Keratinocyte (primary cell): ENCODE measurements around the gene DPYSL4. TPM values are rescaled to one million over a fixed set of nuclear protein-coding genes. Genes with fewer than 3 reads are reported as not detected.

Experiments
- DNase-seq: peaks from one replicate; pipeline ENCODE4 v3.0.0-alpha.2; 2011; ENCODE audit warnings: low read depth, missing footprints, low spot score
- FAIRE-seq: peaks from 2 replicates; lab custom pipeline; 2011; peaks lifted over from hg19 to GRCh38; lab: Jason Lieb, UNC
- H2AFZ ChIP-seq: 2 replicates; pipeline ENCODE4 v1.6.0; 2012; ENCODE audit warnings: low read length, control low read depth, inconsistent platforms; ENCODE audit not compliant: control insufficient read depth
- H3K27ac ChIP-seq: 2 replicates; pipeline ENCODE4 v1.5.1; 2011; ENCODE audit warnings: low read length; ENCODE audit not compliant: control insufficient read depth, insufficient read depth
- H3K27me3 ChIP-seq: 3 replicates; pipeline ENCODE4 v1.6.0; 2011; ENCODE audit warnings: low read length; ENCODE audit not compliant: control insufficient read depth, insufficient read depth; ENCODE audit errors: extremely low read depth
- H3K36me3 ChIP-seq, 2 experiments: 2 replicates in 1 of 2; 3 replicates in 1 of 2; pipeline ENCODE4 v1.5.1; 2011; ENCODE audit warnings: low read length in 2 of 2, mild to moderate bottlenecking in 1 of 2; ENCODE audit not compliant: control insufficient read depth in 2 of 2, insufficient read depth in 2 of 2; ENCODE audit errors: extremely low read depth in 1 of 2
- H3K4me1 ChIP-seq: 3 replicates; pipeline ENCODE4 v1.5.1; 2011; ENCODE audit warnings: low read length; ENCODE audit not compliant: control insufficient read depth, insufficient read depth; ENCODE audit errors: extremely low read depth
- H3K4me2 ChIP-seq: 3 replicates; pipeline ENCODE4 v1.6.0; 2011; ENCODE audit warnings: low read depth, low read length; ENCODE audit not compliant: control insufficient read depth, insufficient read depth; ENCODE audit errors: extremely low read depth
- H3K4me3 ChIP-seq, 3 experiments: fragments of 200-600 bp in 1 of 3; sonication (generic) in 1 of 3; 2 replicates in 2 of 3; 3 replicates in 1 of 3; pipeline ENCODE4 v1.5.1; 2011 to 2016; ENCODE audit warnings: low read length in 3 of 3, mild to moderate bottlenecking in 3 of 3, control low read depth in 2 of 3, inconsistent platforms in 1 of 3, low read depth in 1 of 3, mixed read lengths in 1 of 3, mixed run types in 1 of 3, moderate library complexity in 1 of 3; ENCODE audit not compliant: control insufficient read depth in 2 of 3, insufficient read depth in 2 of 3; ENCODE audit errors: extremely low read depth in 1 of 3
- H3K79me2 ChIP-seq: 2 replicates; pipeline ENCODE4 v1.6.0; 2012; ENCODE audit warnings: low read length; ENCODE audit not compliant: control insufficient read depth, insufficient read depth
- H3K9ac ChIP-seq: 3 replicates; pipeline ENCODE4 v1.6.0; 2011; ENCODE audit warnings: low read length; ENCODE audit not compliant: control insufficient read depth, insufficient read depth; ENCODE audit errors: extremely low read depth
- H3K9me1 ChIP-seq: 3 replicates; pipeline ENCODE4 v1.6.0; 2011; ENCODE audit warnings: low read length; ENCODE audit not compliant: control insufficient read depth, insufficient read depth; ENCODE audit errors: extremely low read depth
- H3K9me3 ChIP-seq: 2 replicates; pipeline ENCODE4 v1.5.1; 2012; ENCODE audit warnings: low read depth, low read length; ENCODE audit not compliant: control insufficient read depth
- H4K20me1 ChIP-seq: 3 replicates; pipeline ENCODE4 v1.6.0; 2011; ENCODE audit warnings: low read length; ENCODE audit not compliant: control insufficient read depth, insufficient read depth; ENCODE audit errors: extremely low read depth
- EZH2 ChIP-seq: IDR thresholded peaks from one replicate; pipeline ENCODE4 v1.6.1; 2012; ENCODE audit warnings: inconsistent platforms, mild to moderate bottlenecking, low read length, moderate library complexity
- dilution Hi-C: fragments of 300-500 bp; cut with MboI; formaldehyde crosslinking; loops from one replicate; pipeline ENCODE4 v1.7.0; 2020; ENCODE audit warnings: low sequenced_read_pairs; ENCODE audit not compliant: extremely low pct_ligation_motif_present
- polyA plus RNA-seq, 5 experiments: library from polyadenylated mRNA; depleted of rRNA in 3 of 5; stranded (reverse) in 3 of 5; stranded (forward) in 1 of 5; unstranded in 1 of 5; fragments of >200 nt; gene quantifications; 1 replicate in 1 of 5; 2 replicates in 3 of 5; 3 replicates in 1 of 5; pipeline versions ENCODE4 v1.2.1 to v1.2.3, GENCODE V29; 2011 to 2012; ENCODE audit warnings: missing spikeins in 2 of 5, low read depth in 1 of 5, low replicate concordance in 1 of 5
- TF ChIP-seq, protein P1 (sequence below), 3 experiments: IDR thresholded peaks in 1 of 3; conservative IDR thresholded peaks in 1 of 3; optimal IDR thresholded peaks in 1 of 3; 2 replicates in 2 of 3; 3 replicates in 1 of 3; pipeline versions ENCODE3 to v1.5.1; 2011; ENCODE audit warnings: low read length in 3 of 3, mild to moderate bottlenecking in 3 of 3, moderate library complexity in 2 of 3, control low read depth in 1 of 3, inconsistent platforms in 1 of 3; ENCODE audit not compliant: insufficient read depth in 2 of 3; ENCODE audit errors: extremely low read depth in 1 of 3

The DPYSL4 gene
- polyA plus RNA-seq, 1 donor (not counting 4 experiments of a cell fraction or from before 2014, with no cell fraction given): 7.4 TPM

DNA sequence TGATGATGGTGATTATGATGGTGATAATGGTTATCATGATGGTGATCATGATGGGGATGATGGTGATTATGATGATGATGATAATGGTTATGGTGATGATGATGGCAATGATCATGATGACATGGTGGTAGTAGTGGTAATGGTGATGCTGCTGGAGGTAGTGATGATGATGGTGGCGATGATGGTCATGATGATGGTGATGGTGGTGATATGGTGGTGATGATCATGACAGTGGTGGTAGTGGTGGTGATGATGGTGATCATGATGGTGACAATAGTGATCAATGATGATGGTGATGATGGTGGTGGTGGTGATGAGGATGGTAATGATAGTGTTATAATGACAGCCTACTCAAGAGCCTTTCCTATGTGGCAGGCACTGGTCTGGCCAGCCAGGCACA, 31.8 kb upstream of the DPYSL4 start:
- Histone ChIP-seq H3K4me3 (no peak overlapping the region), H3K9me3 (no peaks in the 10 kb centered on the region), H4K20me1 (no peaks in the 10 kb centered on the region), H2AFZ (no peak overlapping the region), H3K79me2 (no peaks in the 10 kb centered on the region), H3K4me2 (no peak overlapping the region), H3K27ac (no peak overlapping the region), H3K36me3 (no peaks in the 10 kb centered on the region), H3K27me3 (no peaks in the 10 kb centered on the region), H3K9ac (no peak overlapping the region), H3K9me1 (no peaks in the 10 kb centered on the region), H3K4me1 (no peaks in the 10 kb centered on the region)
- dilution Hi-C loops: no loop called here
- DNase-seq (no peak), FAIRE-seq (no peak)
- no peak for TF ChIP-seq EZH2
- TF ChIP-seq, protein P1, sequence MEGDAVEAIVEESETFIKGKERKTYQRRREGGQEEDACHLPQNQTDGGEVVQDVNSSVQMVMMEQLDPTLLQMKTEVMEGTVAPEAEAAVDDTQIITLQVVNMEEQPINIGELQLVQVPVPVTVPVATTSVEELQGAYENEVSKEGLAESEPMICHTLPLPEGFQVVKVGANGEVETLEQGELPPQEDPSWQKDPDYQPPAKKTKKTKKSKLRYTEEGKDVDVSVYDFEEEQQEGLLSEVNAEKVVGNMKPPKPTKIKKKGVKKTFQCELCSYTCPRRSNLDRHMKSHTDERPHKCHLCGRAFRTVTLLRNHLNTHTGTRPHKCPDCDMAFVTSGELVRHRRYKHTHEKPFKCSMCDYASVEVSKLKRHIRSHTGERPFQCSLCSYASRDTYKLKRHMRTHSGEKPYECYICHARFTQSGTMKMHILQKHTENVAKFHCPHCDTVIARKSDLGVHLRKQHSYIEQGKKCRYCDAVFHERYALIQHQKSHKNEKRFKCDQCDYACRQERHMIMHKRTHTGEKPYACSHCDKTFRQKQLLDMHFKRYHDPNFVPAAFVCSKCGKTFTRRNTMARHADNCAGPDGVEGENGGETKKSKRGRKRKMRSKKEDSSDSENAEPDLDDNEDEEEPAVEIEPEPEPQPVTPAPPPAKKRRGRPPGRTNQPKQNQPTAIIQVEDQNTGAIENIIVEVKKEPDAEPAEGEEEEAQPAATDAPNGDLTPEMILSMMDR (optimal IDR thresholded peaks at IDR 0.05 in 1 of 3, IDR thresholded peaks at IDR 0.05 in 1 of 3, conservative IDR thresholded peaks at IDR 0.05 in 1 of 3; ENCODE audit: extremely low read depth in 1 of 3, insufficient read depth in 2 of 3, low read length in 3 of 3): no peak

DNA sequence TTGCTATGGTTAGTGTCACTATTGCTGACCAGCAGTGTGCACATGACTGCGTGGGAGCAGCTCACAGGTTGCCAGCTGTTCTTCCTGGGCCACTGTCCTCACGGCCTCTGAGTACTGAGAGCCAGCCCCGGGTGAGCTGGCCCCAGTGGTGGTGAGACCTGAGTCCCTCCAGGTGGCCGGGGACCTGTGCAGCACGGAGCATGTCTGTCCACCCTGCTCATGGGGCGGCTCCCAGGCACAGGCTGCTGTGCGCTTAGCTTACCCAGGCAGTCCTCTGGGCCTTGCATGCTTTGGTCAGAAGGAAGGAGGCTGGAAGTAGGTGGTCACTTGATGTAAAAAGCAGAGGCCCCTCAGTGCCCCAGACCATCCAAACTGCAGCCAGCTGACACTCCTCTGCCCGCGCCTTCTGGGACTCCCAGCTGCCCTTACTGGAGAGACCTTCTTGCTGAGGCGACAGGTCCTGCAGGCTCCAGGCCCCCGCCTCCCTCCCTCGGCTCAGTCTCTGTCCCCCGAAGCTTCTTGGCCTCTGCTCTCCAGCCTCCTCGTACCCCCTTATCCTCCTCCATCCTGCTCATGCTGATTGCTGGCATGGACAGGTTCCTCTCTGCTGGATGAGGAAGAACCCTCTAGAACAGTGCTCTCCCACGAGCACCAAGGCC, 30.9 kb upstream of the DPYSL4 start:
- no peak overlapping the region for H3K27ac ChIP-seq
- H3K4me1 ChIP-seq: no peaks in the 10 kb centered on the region
- TF ChIP-seq EZH2: no peak
- TF ChIP-seq, protein P1 (optimal IDR thresholded peaks at IDR 0.05 in 1 of 3, IDR thresholded peaks at IDR 0.05 in 1 of 3, conservative IDR thresholded peaks at IDR 0.05 in 1 of 3; ENCODE audit: extremely low read depth in 1 of 3, insufficient read depth in 2 of 3, low read length in 3 of 3): no peak
- no peaks in the 10 kb centered on the region for H3K79me2 ChIP-seq
- dilution Hi-C loops: no loop called here
- DNase-seq: no peak
- H3K9me3 ChIP-seq: no peaks in the 10 kb centered on the region
- no peaks in the 10 kb centered on the region for H3K27me3 ChIP-seq
- H3K9ac ChIP-seq: no peak overlapping the region
- H3K9me1 ChIP-seq: no peaks in the 10 kb centered on the region
- no peak overlapping the region for H3K4me2 ChIP-seq
- no peak for FAIRE-seq
- no peak overlapping the region for H3K4me3 ChIP-seq
- H2AFZ ChIP-seq: no peak overlapping the region
- no peaks in the 10 kb centered on the region for H3K36me3 ChIP-seq
- H4K20me1 ChIP-seq: no peaks in the 10 kb centered on the region
